Measurements from ENCODE around the gene IDH3G.

- TF ChIP-seq POLR2AphosphoS5 (IDR thresholded peaks at IDR 0.05; ENCODE audit: borderline replicate concordance, low read depth, low read length) (no peak), EZH2 (IDR thresholded peaks at IDR 0.05) (no peak), FOXP2 (optimal IDR thresholded peaks at IDR 0.05; ENCODE audit: control extremely low read depth, extremely low read length, insufficient read depth) (no peak)
Measured at GRCh38 chrX:153766098-153766817, 27.9 kb downstream of the IDH3G start.
